PFSK-1 (cell line): ENCODE measurements around the gene CWF19L1.

Source experiments
- FOXP2 ChIP-seq: optimal IDR thresholded peaks from 2 replicates; pipeline ENCODE3; 2011; ENCODE audit warnings: borderline replicate concordance, control low read depth, inconsistent platforms; ENCODE audit not compliant: insufficient read depth; ENCODE audit errors: extremely low read length, extremely low read depth
- POLR2AphosphoS5 ChIP-seq: IDR thresholded peaks from 2 replicates; pipeline ENCODE4 v1.6.1; 2012; ENCODE audit warnings: low read depth, mild to moderate bottlenecking, control low read depth, low read length, moderate library complexity
- REST ChIP-seq, 2 experiments: IDR thresholded peaks; 2 replicates each; pipeline versions ENCODE4 v1.6.1 to v1.8.0; 2011 to 2012; ENCODE audit warnings: low read depth in 2 of 2, low read length in 2 of 2, control low read depth in 1 of 2, inconsistent platforms in 1 of 2, mild to moderate bottlenecking in 1 of 2, moderate library complexity in 1 of 2; ENCODE audit not compliant: insufficient read depth in 1 of 2
- SIN3A ChIP-seq: IDR thresholded peaks from 2 replicates; pipeline ENCODE4 v1.6.1; 2012; ENCODE audit warnings: mild to moderate bottlenecking, low read length, moderate library complexity, borderline replicate concordance; ENCODE audit not compliant: insufficient read depth
- TAF1 ChIP-seq: IDR thresholded peaks from 2 replicates; pipeline ENCODE4 v1.6.1; 2012; ENCODE audit warnings: low read length, control low read depth, borderline replicate concordance; ENCODE audit not compliant: insufficient read depth

The CWF19L1 gene

GRCh38 chr10:100282907-100283306, 15.5 kb upstream of the CWF19L1 start:
- no peak for TF ChIP-seq FOXP2
- no peak for TF ChIP-seq REST (IDR thresholded peaks at IDR 0.05; ENCODE audit: insufficient read depth in 1 of 2, low read depth in 2 of 2, low read length in 2 of 2)
- TF ChIP-seq SIN3A = no peak

- TF ChIP-seq FOXP2 = no peak
- TF ChIP-seq POLR2AphosphoS5 = no peak
- TF ChIP-seq REST (IDR thresholded peaks at IDR 0.05; ENCODE audit: insufficient read depth in 1 of 2, low read depth in 2 of 2, low read length in 2 of 2) = no peak
These were observed 1.5 kb downstream of the CWF19L1 start for GRCh38 chr10:100265821-100266485.

GRCh38 chr10:100254191-100254590, 13.2 kb downstream of the CWF19L1 start:
- TF ChIP-seq POLR2AphosphoS5 (no peak), REST (IDR thresholded peaks at IDR 0.05; ENCODE audit: insufficient read depth in 1 of 2, low read depth in 2 of 2, low read length in 2 of 2) (no peak), FOXP2 (no peak), SIN3A (no peak), TAF1 (no peak)

GRCh38 chr10:100253041-100253440, 14.4 kb downstream of the CWF19L1 start:
- TF ChIP-seq FOXP2 = no peak
- no peak for TF ChIP-seq SIN3A
- no peak for TF ChIP-seq TAF1
- TF ChIP-seq POLR2AphosphoS5 = no peak
- no peak for TF ChIP-seq REST (IDR thresholded peaks at IDR 0.05; ENCODE audit: insufficient read depth in 1 of 2, low read depth in 2 of 2, low read length in 2 of 2)

GRCh38 chr10:100248820-100249219, 18.6 kb downstream of the CWF19L1 start:
- TF ChIP-seq FOXP2 = no peak
- no peak for TF ChIP-seq TAF1
- TF ChIP-seq POLR2AphosphoS5 = no peak
- TF ChIP-seq SIN3A = no peak
- TF ChIP-seq REST (IDR thresholded peaks at IDR 0.05; ENCODE audit: insufficient read depth in 1 of 2, low read depth in 2 of 2, low read length in 2 of 2) = no peak
